Spleen (tissue), 11 donors: ENCODE measurements around the gene PGM2. TPM values are rescaled to one million over a fixed set of nuclear protein-coding genes. Genes with fewer than 3 reads are reported as not detected.

ENCODE experiments used
- DNase-seq: peaks from one replicate; pipeline ENCODE4 v3.0.0-alpha.2; 2020
- H3K27ac ChIP-seq, 8 donors: fragments of 200-600 bp; sonication (generic) in 7 of 8; 1 replicate in 4 of 8; 2 replicates in 4 of 8; pipeline versions ENCODE4 v1.5.0 to v1.8.0; 2016 to 2021; ENCODE audit warnings: inconsistent platforms in 4 of 8, mild to moderate bottlenecking in 4 of 8, moderate library complexity in 1 of 8
- H3K27me3 ChIP-seq, 7 donors: fragments of 200-600 bp; sonication (generic) in 6 of 7; replicated peaks in 1 of 7; 1 replicate in 4 of 7; 2 replicates in 3 of 7; pipeline versions ENCODE4 v1.5.0 to v1.8.0; 2016 to 2021; ENCODE audit warnings: inconsistent platforms in 3 of 7, mild to moderate bottlenecking in 1 of 7
- H3K36me3 ChIP-seq, 6 donors: fragments of 200-600 bp; sonication (generic) in 5 of 6; 1 replicate in 4 of 6; 2 replicates in 2 of 6; pipeline versions ENCODE4 v1.5.0 to v1.8.0; 2016 to 2021; ENCODE audit warnings: inconsistent platforms in 2 of 6
- H3K4me1 ChIP-seq, 6 donors: fragments of 200-600 bp; sonication (generic) in 5 of 6; 1 replicate in 3 of 6; 2 replicates in 3 of 6; pipeline versions ENCODE4 v1.5.0 to v1.8.0; 2016 to 2021; ENCODE audit warnings: inconsistent platforms in 3 of 6
- H3K4me3 ChIP-seq, 8 donors: fragments of 200-600 bp; sonication (generic) in 7 of 8; 1 replicate in 4 of 8; 2 replicates in 4 of 8; pipeline versions ENCODE4 v1.5.0 to v1.8.0; 2016 to 2021; ENCODE audit warnings: inconsistent platforms in 4 of 8, mild to moderate bottlenecking in 4 of 8, moderate library complexity in 2 of 8
- H3K9me3 ChIP-seq, 8 donors: fragments of 200-600 bp; sonication (generic) in 7 of 8; 1 replicate in 4 of 8; 2 replicates in 4 of 8; pipeline versions ENCODE4 v1.5.0 to v1.8.0; 2016 to 2021; ENCODE audit warnings: inconsistent platforms in 4 of 8
- CTCF ChIP-seq, 11 experiments: fragments of 200-600 bp in 7 of 11; fragments of 450-650 bp in 4 of 11; sonication (generic) in 4 of 11; IDR thresholded peaks in 8 of 11; conservative IDR thresholded peaks in 3 of 11; 1 replicate in 7 of 11; 2 replicates in 4 of 11; pipeline versions ENCODE4 v1.4.0 to v1.8.0; 2016 to 2021; ENCODE audit warnings: antibody characterized with exemption in 11 of 11, inconsistent platforms in 4 of 11, mild to moderate bottlenecking in 1 of 11
- POLR2A ChIP-seq, 3 donors: fragments of 450-650 bp; IDR thresholded peaks; one replicate each; pipeline ENCODE4 v1.5.1; 2017; ENCODE audit warnings: antibody characterized with exemption in 3 of 3, mild to moderate bottlenecking in 1 of 3
- POLR2AphosphoS5 ChIP-seq, 3 donors: sonication (generic); formaldehyde crosslinking; IDR thresholded peaks; one replicate each; pipeline ENCODE4 v1.5.1; 2017; ENCODE audit warnings: antibody characterized with exemption in 3 of 3
- WGBS, 5 donors: extraction: QIAGEN DNeasy Blood & Tissue Kit in 3 of 5; methylation state at CpG; one replicate each; pipeline versions ENCODE4 v1.1.5 to v1.1.7; 2013 to 2018; 5-methylcytosine and 5-hydroxymethylcytosine counted together
- intact Hi-C: fragments of 100-400 bp; cut with DNase I; formaldehyde crosslinking; loops from one replicate; pipeline ENCODE4 v1.15.0; 2023; ENCODE audit warnings: low total_unique reads
- polyA plus RNA-seq, 3 donors: library from polyadenylated mRNA; stranded (reverse); fragments of 200-250 nt; gene quantifications; one replicate each; pipeline ENCODE4 v1.2.1, GENCODE V29; 2013
- total RNA-seq, 7 donors: library from RNA; depleted of rRNA in 3 of 7; stranded (reverse); fragments of >200 nt in 3 of 7; fragmentation: NEBNext Ultra II Directional in 4 of 7; extraction: Animal tissue kit (Norgen Biotek cat#: 25700) in 4 of 7; gene quantifications; one replicate each; pipeline versions ENCODE4 v1.1.0 to v1.2.1, GENCODE V29; 2016 to 2021
- donor health status: healthy with polysubstance abuse.
- donor health status: DM: no; HTN: no; CAD: no; lungs with moderate emphysema.
- donor health status: DM: no; HTN: no; CAD: no.
- donor health status: Bipolar disorder and iron deficiency.
- donor health status: healthy.
- donor health status: DM: no; HTN: no; CAD: no.
- donor health status: DM: yes; HTN: yes; CAD: no.

PGM2 gene
- total and polyA plus RNA-seq, 10 donors = 5.4 to 43.7 (median 27.4) TPM

GRCh38 chr4:37868238-37868637 is 41.8 kb downstream of the PGM2 start:
- Histone ChIP-seq H3K4me1 (peaks cover 7 to 53% (median 31%) of the 10 kb centered on the region in 6 donors), H3K27me3 (no peaks in the 10 kb centered on the region), H3K9me3 (no peaks in the 10 kb centered on the region), H3K4me3 (no peak overlapping the region), H3K36me3 (peaks cover 0 to 31% (median under 1%) of the 10 kb centered on the region in 6 donors), H3K27ac (no peak overlapping the region)
- TF ChIP-seq CTCF (IDR thresholded peaks at IDR 0.05 in 8 of 11, conservative IDR thresholded peaks at IDR 0.05 in 3 of 11) (no peak), POLR2AphosphoS5 (IDR thresholded peaks at IDR 0.05) (no peak), POLR2A (IDR thresholded peaks at IDR 0.05) (no peak)
- intact Hi-C loops = no loop called here
- WGBS, 5 donors = 91 to 95% (median 93%) methylated on average over 4 of the region's 4 CpGs
- DNase-seq = no peak

GRCh38 chr4:37872310-37872988 is 46.0 kb downstream of the PGM2 start:
- DNase-seq = no peak
- Histone ChIP-seq H3K4me1 (peaks cover 3 to 32% (median 8%) of the 10 kb centered on the region in 6 donors), H3K4me3 (no peak overlapping the region), H3K27me3 (no peaks in the 10 kb centered on the region), H3K36me3 (peaks cover 0 to 20% (median 0%) of the 10 kb centered on the region in 6 donors), H3K27ac (no peak overlapping the region), H3K9me3 (no peaks in the 10 kb centered on the region)
- 74 to 85% (median 80%) methylated on average over 1 of the region's 1 CpG for WGBS, 5 donors
- TF ChIP-seq POLR2A (IDR thresholded peaks at IDR 0.05) (no peak), CTCF (IDR thresholded peaks at IDR 0.05 in 8 of 11, conservative IDR thresholded peaks at IDR 0.05 in 3 of 11) (no peak), POLR2AphosphoS5 (IDR thresholded peaks at IDR 0.05) (no peak)
- intact Hi-C loops = no loop called here

GRCh38 chr4:37873386-37873785 is 46.9 kb downstream of the PGM2 start:
- DNase-seq = no peak
- WGBS, 5 donors = 66 to 89% (median 81%) methylated on average over 1 of the region's 1 CpG
- H3K36me3 ChIP-seq = peaks cover 0 to 19% (median 0%) of the 10 kb centered on the region in 6 donors
- no peak overlapping the region for H3K4me3 ChIP-seq
- no peak for TF ChIP-seq CTCF (IDR thresholded peaks at IDR 0.05 in 8 of 11, conservative IDR thresholded peaks at IDR 0.05 in 3 of 11)
- TF ChIP-seq POLR2A (IDR thresholded peaks at IDR 0.05) = no peak
- TF ChIP-seq POLR2AphosphoS5 (IDR thresholded peaks at IDR 0.05) = no peak
- no peaks in the 10 kb centered on the region for H3K9me3 ChIP-seq
- H3K27me3 ChIP-seq = no peaks in the 10 kb centered on the region
- peaks cover 3 to 32% (median 8%) of the 10 kb centered on the region in 6 donors for H3K4me1 ChIP-seq
- no peak overlapping the region for H3K27ac ChIP-seq
- intact Hi-C loops = no loop called here

DNA sequence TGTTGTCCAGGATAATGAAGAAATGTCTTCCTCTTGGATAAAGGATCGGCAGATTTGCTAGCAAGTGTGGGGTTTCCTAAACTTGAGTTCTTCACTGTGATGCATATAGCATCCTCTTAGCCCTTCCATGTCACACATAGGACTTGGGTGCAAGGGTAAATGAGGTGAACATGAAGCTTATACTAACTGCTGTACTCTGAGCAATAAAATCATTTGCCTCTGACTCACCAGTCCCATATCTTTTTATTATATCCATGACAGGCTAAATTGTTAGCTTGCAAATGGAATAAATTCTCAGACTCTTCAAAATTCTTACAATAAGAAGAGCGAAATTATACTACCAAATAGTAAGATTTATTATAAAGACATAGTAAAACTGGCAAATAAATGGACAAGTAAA is 49.7 kb downstream of the PGM2 start:
- no peak for TF ChIP-seq POLR2A (IDR thresholded peaks at IDR 0.05)
- no peak for TF ChIP-seq CTCF (IDR thresholded peaks at IDR 0.05 in 8 of 11, conservative IDR thresholded peaks at IDR 0.05 in 3 of 11)
- H3K4me3 ChIP-seq = no peak overlapping the region
- 91 to 100% (median 96%) methylated on average over 2 of the region's 2 CpGs for WGBS, 5 donors
- intact Hi-C loops = no loop called here
- H3K27me3 ChIP-seq = no peaks in the 10 kb centered on the region
- no peak for DNase-seq
- peaks cover 3 to 45% (median 11%) of the 10 kb centered on the region in 6 donors for H3K4me1 ChIP-seq
- H3K36me3 ChIP-seq = peaks cover 0 to 2% (median 0%) of the 10 kb centered on the region in 6 donors
- H3K27ac ChIP-seq = no peak overlapping the region
- H3K9me3 ChIP-seq = no peaks in the 10 kb centered on the region
